ENCODE results near the gene GRB10.

Gene GRB10

GRCh38 chr7:50628434-50629084 lies 154.1 kb downstream of the GRB10 start:
- no peak overlapping the region for H4K91ac ChIP-seq (ENCODE audit: low read depth, low read length, poor library complexity)
- H3K27ac ChIP-seq (replicated peaks; ENCODE audit: low read length), result no peak overlapping the region
- no peak overlapping the region for H2BK120ac ChIP-seq (ENCODE audit: low read depth, low read length)
- peaks cover 8% of the 10 kb centered on the region for H3K79me1 ChIP-seq (ENCODE audit: low read depth, low read length)
- H3K4ac ChIP-seq (ENCODE audit: low read length), result no peak overlapping the region
- H3K14ac ChIP-seq (ENCODE audit: low read length), result no peak overlapping the region
- no peak overlapping the region for H3K18ac ChIP-seq (ENCODE audit: low read length)
- H2BK5ac ChIP-seq (ENCODE audit: low read length), result no peak overlapping the region
- H4K8ac ChIP-seq (ENCODE audit: low read depth, low read length), result no peak overlapping the region
- H3K23ac ChIP-seq (ENCODE audit: low read depth, low read length, poor library complexity), result no peak overlapping the region
- no peak overlapping the region for H3K9ac ChIP-seq (ENCODE audit: low read depth, low read length, poor library complexity)
- no peak overlapping the region for H2BK15ac ChIP-seq (ENCODE audit: low read length)
- H3K27me3 ChIP-seq (ENCODE audit: control insufficient read depth in 3 of 3, insufficient read depth in 3 of 3, low read depth in 1 of 3, low read length in 3 of 3), result no peaks in the 10 kb centered on the region
- no peak overlapping the region for H2AFZ ChIP-seq (ENCODE audit: low read length)
- H3K36me3 ChIP-seq (replicated peaks in 1 of 2; ENCODE audit: control insufficient read depth in 2 of 2, insufficient read depth in 2 of 2, low read length in 2 of 2), result peaks cover 10 to 35% of the 10 kb centered on the region in 2 donors
- peaks cover 2% of the 10 kb centered on the region in 2 donors for H3K9me3 ChIP-seq (replicated peaks in 1 of 2; ENCODE audit: control insufficient read depth in 2 of 2, insufficient read depth in 1 of 2, low read depth in 1 of 2, low read length in 2 of 2)
- peaks cover 0 to 16% of the 10 kb centered on the region in 2 donors for H3K4me1 ChIP-seq (ENCODE audit: control insufficient read depth in 2 of 2, insufficient read depth in 1 of 2, low read depth in 1 of 2, low read length in 2 of 2)
- no CpG with 5 or more reads among the region's 6 CpGs for WGBS, 2 donors (ENCODE audit: extremely low coverage in 2 of 2, insufficient read length in 2 of 2, insufficient replicate concordance in 1 of 2)
- H2AK5ac ChIP-seq (ENCODE audit: low read depth, low read length), result no peak overlapping the region
- no peak for DNase-seq (ENCODE audit: low spot score)
- H3K4me3 ChIP-seq (ENCODE audit: low read length in 2 of 2), result no peak overlapping the region
- H3K4me2 ChIP-seq (ENCODE audit: insufficient read depth, low read length, poor library complexity, severe bottlenecking), result no peak overlapping the region
- H2BK12ac ChIP-seq (ENCODE audit: low read length), result no peak overlapping the region

- Histone ChIP-seq H3K9ac (ENCODE audit: low read depth, low read length, poor library complexity) (no peak overlapping the region), H2BK120ac (ENCODE audit: low read depth, low read length) (no peak overlapping the region), H2AK5ac (ENCODE audit: low read depth, low read length) (no peak overlapping the region), H3K4me3 (ENCODE audit: low read length in 2 of 2) (no peak overlapping the region), H2BK15ac (ENCODE audit: low read length) (no peak overlapping the region), H3K27ac (replicated peaks; ENCODE audit: low read length) (no peak overlapping the region), H3K14ac (ENCODE audit: low read length) (no peak overlapping the region), H4K91ac (ENCODE audit: low read depth, low read length, poor library complexity) (no peak overlapping the region), H3K18ac (ENCODE audit: low read length) (no peak overlapping the region), H3K4me2 (ENCODE audit: insufficient read depth, low read length, poor library complexity, severe bottlenecking) (no peak overlapping the region), H2AFZ (ENCODE audit: low read length) (no peak overlapping the region), H3K9me3 (replicated peaks in 1 of 2; ENCODE audit: control insufficient read depth in 2 of 2, insufficient read depth in 1 of 2, low read depth in 1 of 2, low read length in 2 of 2) (peaks cover 0 to 2% of the 10 kb centered on the region in 2 donors), H3K4ac (ENCODE audit: low read length) (no peak overlapping the region), H3K23ac (ENCODE audit: low read depth, low read length, poor library complexity) (no peak overlapping the region), H4K8ac (ENCODE audit: low read depth, low read length) (no peak overlapping the region), H3K27me3 (ENCODE audit: control insufficient read depth in 3 of 3, insufficient read depth in 3 of 3, low read depth in 1 of 3, low read length in 3 of 3) (no peaks in the 10 kb centered on the region), H3K79me1 (ENCODE audit: low read depth, low read length) (peaks cover 8% of the 10 kb centered on the region), H3K36me3 (replicated peaks in 1 of 2; ENCODE audit: control insufficient read depth in 2 of 2, insufficient read depth in 2 of 2, low read length in 2 of 2) (peaks cover 10 to 39% of the 10 kb centered on the region in 2 donors), H3K4me1 (ENCODE audit: control insufficient read depth in 2 of 2, insufficient read depth in 1 of 2, low read depth in 1 of 2, low read length in 2 of 2) (peaks cover 0 to 16% of the 10 kb centered on the region in 2 donors), H2BK12ac (ENCODE audit: low read length) (no peak overlapping the region), H2BK5ac (ENCODE audit: low read length) (no peak overlapping the region)
- no peak for DNase-seq (ENCODE audit: low spot score)
- no CpG with 5 or more reads among the region's 17 CpGs for WGBS, 2 donors (ENCODE audit: extremely low coverage in 2 of 2, insufficient read length in 2 of 2, insufficient replicate concordance in 1 of 2)
Observed at GRCh38 chr7:50627824-50628361, 154.8 kb downstream of the GRB10 start.

DNA sequence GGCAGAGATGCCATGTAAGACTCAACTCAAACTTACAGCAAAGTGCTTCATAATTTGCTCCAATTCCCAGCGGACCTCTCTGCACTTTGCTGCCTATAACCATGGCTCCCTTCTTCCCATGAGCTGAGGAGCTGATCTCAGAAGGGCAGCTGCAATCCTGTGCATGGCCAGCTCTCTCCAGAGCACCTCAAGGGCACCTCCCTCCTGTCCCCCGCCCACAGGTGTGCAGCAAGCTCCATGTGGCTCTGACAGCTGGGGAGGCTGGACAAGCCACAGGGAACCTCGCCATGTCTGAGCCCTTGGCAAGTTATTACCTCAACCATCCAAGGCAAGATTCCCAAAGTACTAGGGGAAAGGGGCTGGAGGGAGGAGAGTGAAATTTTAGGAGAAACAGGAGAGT lies 156.4 kb downstream of the GRB10 start:
- Histone ChIP-seq H3K27ac (replicated peaks; ENCODE audit: low read length) (no peak overlapping the region), H3K36me3 (replicated peaks in 1 of 2; ENCODE audit: control insufficient read depth in 2 of 2, insufficient read depth in 2 of 2, low read length in 2 of 2) (peaks cover 11 to 41% of the 10 kb centered on the region in 2 donors), H3K9me3 (replicated peaks in 1 of 2; ENCODE audit: control insufficient read depth in 2 of 2, insufficient read depth in 1 of 2, low read depth in 1 of 2, low read length in 2 of 2) (peaks cover 0 to 2% of the 10 kb centered on the region in 2 donors), H3K4ac (ENCODE audit: low read length) (no peak overlapping the region), H4K91ac (ENCODE audit: low read depth, low read length, poor library complexity) (no peak overlapping the region), H3K18ac (ENCODE audit: low read length) (no peak overlapping the region), H2BK120ac (ENCODE audit: low read depth, low read length) (no peak overlapping the region), H2BK12ac (ENCODE audit: low read length) (no peak overlapping the region), H3K14ac (ENCODE audit: low read length) (no peak overlapping the region), H2BK5ac (ENCODE audit: low read length) (no peak overlapping the region), H3K27me3 (ENCODE audit: control insufficient read depth in 3 of 3, insufficient read depth in 3 of 3, low read depth in 1 of 3, low read length in 3 of 3) (no peaks in the 10 kb centered on the region), H4K8ac (ENCODE audit: low read depth, low read length) (no peak overlapping the region), H2AFZ (ENCODE audit: low read length) (no peak overlapping the region), H3K4me2 (ENCODE audit: insufficient read depth, low read length, poor library complexity, severe bottlenecking) (no peak overlapping the region), H3K79me1 (ENCODE audit: low read depth, low read length) (peaks cover 5% of the 10 kb centered on the region), H3K4me3 (ENCODE audit: low read length in 2 of 2) (no peak overlapping the region), H3K23ac (ENCODE audit: low read depth, low read length, poor library complexity) (no peak overlapping the region), H3K4me1 (ENCODE audit: control insufficient read depth in 2 of 2, insufficient read depth in 1 of 2, low read depth in 1 of 2, low read length in 2 of 2) (peaks cover 0 to 7% of the 10 kb centered on the region in 2 donors), H3K9ac (ENCODE audit: low read depth, low read length, poor library complexity) (no peak overlapping the region), H2BK15ac (ENCODE audit: low read length) (no peak overlapping the region), H2AK5ac (ENCODE audit: low read depth, low read length) (no peak overlapping the region)
- DNase-seq (ENCODE audit: low spot score), result no peak
- no CpG with 5 or more reads among the region's 3 CpGs for WGBS, 2 donors (ENCODE audit: extremely low coverage in 2 of 2, insufficient read length in 2 of 2, insufficient replicate concordance in 1 of 2)

- H3K9ac ChIP-seq (ENCODE audit: low read depth, low read length, poor library complexity), result no peak overlapping the region
- no peak overlapping the region for H3K4ac ChIP-seq (ENCODE audit: low read length)
- no peak overlapping the region for H4K91ac ChIP-seq (ENCODE audit: low read depth, low read length, poor library complexity)
- WGBS, 2 donors (ENCODE audit: extremely low coverage in 2 of 2, insufficient read length in 2 of 2, insufficient replicate concordance in 1 of 2), result no CpG with 5 or more reads among the region's 5 CpGs
- peaks cover 0 to 2% of the 10 kb centered on the region in 2 donors for H3K9me3 ChIP-seq (replicated peaks in 1 of 2; ENCODE audit: control insufficient read depth in 2 of 2, insufficient read depth in 1 of 2, low read depth in 1 of 2, low read length in 2 of 2)
- H2AK5ac ChIP-seq (ENCODE audit: low read depth, low read length), result no peak overlapping the region
- no peak overlapping the region for H3K23ac ChIP-seq (ENCODE audit: low read depth, low read length, poor library complexity)
- H2BK15ac ChIP-seq (ENCODE audit: low read length), result no peak overlapping the region
- no peaks in the 10 kb centered on the region for H3K27me3 ChIP-seq (ENCODE audit: control insufficient read depth in 3 of 3, insufficient read depth in 3 of 3, low read depth in 1 of 3, low read length in 3 of 3)
- peaks cover 11 to 44% of the 10 kb centered on the region in 2 donors for H3K36me3 ChIP-seq (replicated peaks in 1 of 2; ENCODE audit: control insufficient read depth in 2 of 2, insufficient read depth in 2 of 2, low read length in 2 of 2)
- H3K14ac ChIP-seq (ENCODE audit: low read length), result no peak overlapping the region
- no peak overlapping the region for H3K27ac ChIP-seq (replicated peaks; ENCODE audit: low read length)
- H3K4me2 ChIP-seq (ENCODE audit: insufficient read depth, low read length, poor library complexity, severe bottlenecking), result no peak overlapping the region
- no peak overlapping the region for H2AFZ ChIP-seq (ENCODE audit: low read length)
- H3K18ac ChIP-seq (ENCODE audit: low read length), result no peak overlapping the region
- no peak for DNase-seq (ENCODE audit: low spot score)
- no peak overlapping the region for H2BK5ac ChIP-seq (ENCODE audit: low read length)
- H2BK120ac ChIP-seq (ENCODE audit: low read depth, low read length), result no peak overlapping the region
- peaks cover 0 to 4% of the 10 kb centered on the region in 2 donors for H3K4me1 ChIP-seq (ENCODE audit: control insufficient read depth in 2 of 2, insufficient read depth in 1 of 2, low read depth in 1 of 2, low read length in 2 of 2)
- no peak overlapping the region for H3K4me3 ChIP-seq (ENCODE audit: low read length in 2 of 2)
- H2BK12ac ChIP-seq (ENCODE audit: low read length), result no peak overlapping the region
- peaks cover 5% of the 10 kb centered on the region for H3K79me1 ChIP-seq (ENCODE audit: low read depth, low read length)
- no peak overlapping the region for H4K8ac ChIP-seq (ENCODE audit: low read depth, low read length)
Observed at GRCh38 chr7:50625360-50625759, 157.3 kb downstream of the GRB10 start.
